Measurements from ENCODE around the gene GFM2. TPM values are rescaled to one million over a fixed set of nuclear protein-coding genes. Genes with fewer than 3 reads are reported as not detected.

The GFM2 gene
- total RNA-seq, 4 donors from 2014 or later = 10.1 to 21.9 (median 16.4) TPM

DNA sequence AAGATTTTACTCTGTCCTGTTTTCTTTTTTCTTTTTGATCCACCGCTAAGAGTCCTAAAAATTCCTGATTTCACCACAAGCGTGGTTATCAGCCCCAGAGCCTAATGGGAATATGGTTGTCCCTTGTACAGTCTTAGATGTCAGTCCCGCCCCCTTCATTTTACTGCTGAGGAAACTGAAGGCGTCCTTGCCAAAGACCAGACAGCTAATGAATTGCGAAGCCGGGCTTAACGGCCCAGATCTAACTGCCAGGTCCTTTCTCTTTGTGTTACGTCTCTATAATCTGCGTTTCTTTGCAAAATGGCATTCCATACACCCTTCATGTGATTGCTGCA, 629 bp upstream of the GFM2 start:
- Histone ChIP-seq H3K36me3 (peaks cover 0 to 48% of the 10 kb centered on the region in 2 donors), H3K27ac (peak overlapping the region; percentile 37 to 85 (median 83)), H3K27me3 (no peaks in the 10 kb centered on the region), H3K4me3 (peak overlapping the region; percentile 92 to 94), H3K9me3 (no peaks in the 10 kb centered on the region), H3K4me1 (peaks cover 5 to 40% (median 18%) of the 10 kb centered on the region in 3 donors)
- 0% methylated on average over 8 of the region's 9 CpGs for WGBS, 2 donors (ENCODE audit: low coverage in 1 of 2)
- TF ChIP-seq POLR2AphosphoS5 (IDR thresholded peaks at IDR 0.05) = no peak
- ATAC-seq = peak; percentile 24

DNA sequence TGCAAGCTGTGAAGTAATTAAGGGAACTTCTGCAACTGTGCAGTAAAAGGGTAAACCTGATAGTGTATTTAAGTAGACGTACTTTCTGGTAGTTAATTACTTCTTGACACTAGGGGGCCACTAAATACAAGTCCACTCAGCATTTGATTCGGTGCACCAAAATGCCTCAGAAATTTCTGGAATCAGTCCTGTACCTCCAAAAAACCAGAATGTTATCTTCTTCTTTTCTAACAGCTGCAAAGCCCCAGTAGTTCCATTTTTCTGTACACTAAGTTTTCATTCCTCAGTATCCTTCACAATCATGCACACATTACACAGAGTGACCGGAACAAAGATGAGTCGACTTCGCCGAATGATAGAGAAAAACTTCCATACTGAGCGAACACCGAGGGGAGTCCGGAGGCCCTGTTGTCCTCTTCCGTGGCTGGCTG, 484 bp downstream of the GFM2 start:
- no peaks in the 10 kb centered on the region for H3K9me3 ChIP-seq
- H3K27ac ChIP-seq = peak overlapping the region; percentile 19 to 85 (median 83)
- H3K36me3 ChIP-seq = peaks cover 0 to 47% of the 10 kb centered on the region in 2 donors
- peaks cover 5 to 40% (median 18%) of the 10 kb centered on the region in 3 donors for H3K4me1 ChIP-seq
- H3K4me3 ChIP-seq = peak overlapping the region; percentile 92 to 94
- 0% methylated on average over 2 to 4 of the region's 10 CpGs for WGBS, 2 donors (ENCODE audit: low coverage in 1 of 2)
- peak; percentile 41 for ATAC-seq
- H3K27me3 ChIP-seq = no peaks in the 10 kb centered on the region
- no peak for TF ChIP-seq POLR2AphosphoS5 (IDR thresholded peaks at IDR 0.05)
- TF ChIP-seq, protein P1, sequence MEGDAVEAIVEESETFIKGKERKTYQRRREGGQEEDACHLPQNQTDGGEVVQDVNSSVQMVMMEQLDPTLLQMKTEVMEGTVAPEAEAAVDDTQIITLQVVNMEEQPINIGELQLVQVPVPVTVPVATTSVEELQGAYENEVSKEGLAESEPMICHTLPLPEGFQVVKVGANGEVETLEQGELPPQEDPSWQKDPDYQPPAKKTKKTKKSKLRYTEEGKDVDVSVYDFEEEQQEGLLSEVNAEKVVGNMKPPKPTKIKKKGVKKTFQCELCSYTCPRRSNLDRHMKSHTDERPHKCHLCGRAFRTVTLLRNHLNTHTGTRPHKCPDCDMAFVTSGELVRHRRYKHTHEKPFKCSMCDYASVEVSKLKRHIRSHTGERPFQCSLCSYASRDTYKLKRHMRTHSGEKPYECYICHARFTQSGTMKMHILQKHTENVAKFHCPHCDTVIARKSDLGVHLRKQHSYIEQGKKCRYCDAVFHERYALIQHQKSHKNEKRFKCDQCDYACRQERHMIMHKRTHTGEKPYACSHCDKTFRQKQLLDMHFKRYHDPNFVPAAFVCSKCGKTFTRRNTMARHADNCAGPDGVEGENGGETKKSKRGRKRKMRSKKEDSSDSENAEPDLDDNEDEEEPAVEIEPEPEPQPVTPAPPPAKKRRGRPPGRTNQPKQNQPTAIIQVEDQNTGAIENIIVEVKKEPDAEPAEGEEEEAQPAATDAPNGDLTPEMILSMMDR (IDR thresholded peaks at IDR 0.05) = peak; percentile 22 to 48 (median 36)
- no peak for TF ChIP-seq EP300 (IDR thresholded peaks at IDR 0.05)

- no peak for ATAC-seq
- Histone ChIP-seq H3K27me3 (no peaks in the 10 kb centered on the region), H3K9me3 (no peaks in the 10 kb centered on the region), H3K36me3 (peaks cover 0 to 47% of the 10 kb centered on the region in 2 donors), H3K4me3 (peak overlapping the region; percentile 92 to 94), H3K4me1 (peaks cover 5 to 40% (median 18%) of the 10 kb centered on the region in 3 donors), H3K27ac (peak overlapping the region in 2 of 4 donors; percentile 85)
- no peak for TF ChIP-seq EP300 (IDR thresholded peaks at IDR 0.05)
- WGBS, 2 donors (ENCODE audit: low coverage in 1 of 2) = 75% methylated on average over 23 of the region's 27 CpGs; no CpG with 5 or more reads in 1 of the 2 donors
Observed at GRCh38 chr5:74765929-74766328, 988 bp downstream of the GFM2 start.

DNA sequence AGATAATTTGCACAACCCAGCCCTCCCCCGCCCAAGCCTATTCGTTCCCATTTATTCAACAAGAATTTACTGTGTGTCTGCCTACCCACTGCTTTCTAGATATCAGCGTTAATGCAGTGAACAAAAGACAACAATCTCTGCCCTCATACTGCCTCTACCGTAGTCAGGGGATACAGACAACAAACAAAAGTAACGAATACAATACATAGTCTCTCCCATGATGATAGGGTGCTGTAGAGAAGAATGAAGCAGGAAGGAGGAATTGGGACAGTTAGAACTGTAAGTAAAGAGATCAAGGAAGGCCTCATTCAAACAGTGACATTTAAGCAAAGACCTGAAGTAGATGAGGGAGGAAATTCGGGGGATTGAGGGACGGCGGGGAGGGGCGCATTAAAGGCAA, 1.7 kb downstream of the GFM2 start:
- Histone ChIP-seq H3K27ac (no peak overlapping the region), H3K9me3 (no peaks in the 10 kb centered on the region), H3K36me3 (peaks cover 0 to 47% of the 10 kb centered on the region in 2 donors), H3K27me3 (no peaks in the 10 kb centered on the region), H3K4me3 (peak overlapping the region in 1 of 2 donors; percentile 92), H3K4me1 (peaks cover 5 to 40% (median 18%) of the 10 kb centered on the region in 3 donors)
- no peak for TF ChIP-seq POLR2AphosphoS5 (IDR thresholded peaks at IDR 0.05)
- no peak for TF ChIP-seq EP300 (IDR thresholded peaks at IDR 0.05)
- TF ChIP-seq, protein P1 (IDR thresholded peaks at IDR 0.05) = no peak
- no peak for TF ChIP-seq POLR2A (IDR thresholded peaks at IDR 0.05)
- 61 to 73% methylated on average over 5 to 8 of the region's 9 CpGs for WGBS, 2 donors (ENCODE audit: low coverage in 1 of 2)
- no peak for ATAC-seq

- Histone ChIP-seq H3K4me1 (peaks cover 5 to 38% (median 18%) of the 10 kb centered on the region in 3 donors), H3K36me3 (peaks cover 0 to 46% of the 10 kb centered on the region in 2 donors), H3K27ac (no peak overlapping the region), H3K9me3 (no peaks in the 10 kb centered on the region), H3K4me3 (no peak overlapping the region), H3K27me3 (no peaks in the 10 kb centered on the region)
- TF ChIP-seq POLR2A (IDR thresholded peaks at IDR 0.05) (no peak), POLR2AphosphoS5 (IDR thresholded peaks at IDR 0.05) (no peak)
- no peak for ATAC-seq
Observed at GRCh38 chr5:74763504-74763903, 3.4 kb downstream of the GFM2 start.

- ATAC-seq = no peak
- TF ChIP-seq POLR2A (IDR thresholded peaks at IDR 0.05) (no peak), POLR2AphosphoS5 (IDR thresholded peaks at IDR 0.05) (no peak), EP300 (IDR thresholded peaks at IDR 0.05) (no peak)
- TF ChIP-seq, protein P1 (IDR thresholded peaks at IDR 0.05) = no peak
- Histone ChIP-seq H3K36me3 (peaks cover 0 to 55% of the 10 kb centered on the region in 2 donors), H3K27ac (no peak overlapping the region), H3K4me3 (no peak overlapping the region), H3K4me1 (peaks cover 0 to 29% (median 13%) of the 10 kb centered on the region in 3 donors), H3K9me3 (no peaks in the 10 kb centered on the region), H3K27me3 (no peaks in the 10 kb centered on the region)
- 92% methylated on average over 2 of the region's 2 CpGs; no CpG with 5 or more reads in 1 of the 2 donors for WGBS, 2 donors (ENCODE audit: low coverage in 1 of 2)
Observed at GRCh38 chr5:74762599-74762998, 4.3 kb downstream of the GFM2 start.

Measured in gastroesophageal sphincter (tissue), 4 donors.